Measurements from ENCODE around the gene RNU6-9. TPM values are rescaled to one million over a fixed set of nuclear protein-coding genes. Genes with fewer than 3 reads are reported as not detected.

The RNU6-9 gene
- total and polyA plus RNA-seq, 2 of the 13 experiments (the other 11 are each of a cell fraction or from before 2014, with no cell fraction given), result under 0.01 TPM; not detected in 1

GRCh38 chr19:934865-935479 is 41.7 kb downstream of the RNU6-9 start (continued):
- peak; percentile 97 for TF ChIP-seq ZBTB7B (CRISPR knock-in tag; IDR thresholded peaks at IDR 0.05)
- no peak for TF ChIP-seq RELA (CRISPR knock-in tag; IDR thresholded peaks at IDR 0.05)
- TF ChIP-seq JDP2 (CRISPR knock-in tag; IDR thresholded peaks at IDR 0.05; ENCODE audit: borderline replicate concordance), result no peak
- TF ChIP-seq ZNF503 (CRISPR knock-in tag; IDR thresholded peaks at IDR 0.05), result peak; percentile 96
- TF ChIP-seq ADNP (CRISPR knock-in tag; IDR thresholded peaks at IDR 0.05), result no peak
- TF ChIP-seq TAF15 (IDR thresholded peaks at IDR 0.05; ENCODE audit: low read depth, low read length, poor library complexity, severe bottlenecking), result peak; percentile 72
- no peak for TF ChIP-seq ZNF737 (CRISPR knock-in tag; IDR thresholded peaks at IDR 0.05; ENCODE audit: borderline replicate concordance)
- 0 out of 2 replicates have a peak, but pooled peaks have one; percentile 66 for TF ChIP-seq ZNF557 (CRISPR knock-in tag; IDR thresholded peaks at IDR 0.05)
- peak; percentile 93 for TF ChIP-seq ZNF335 (CRISPR knock-in tag; IDR thresholded peaks at IDR 0.05)
- peak; percentile 90 for TF ChIP-seq MNT (IDR thresholded peaks at IDR 0.05)
- TF ChIP-seq PITX1 (CRISPR knock-in tag; IDR thresholded peaks at IDR 0.05), result peak; percentile 82; the same call in 1 of the 2 replicates
- TF ChIP-seq JUN (CRISPR knock-in tag; IDR thresholded peaks at IDR 0.05), result peak; percentile 35; the same call in 1 of the 2 replicates
- peak; percentile 48; the same call in 1 of the 2 replicates for TF ChIP-seq ZBTB3 (CRISPR knock-in tag; IDR thresholded peaks at IDR 0.05; ENCODE audit: borderline replicate concordance, low read depth)
- peak; percentile 43; the same call in 1 of the 2 replicates for TF ChIP-seq ZNF230 (CRISPR knock-in tag; IDR thresholded peaks at IDR 0.05)
- TF ChIP-seq ZNF281 (CRISPR knock-in tag; IDR thresholded peaks at IDR 0.05; ENCODE audit: borderline replicate concordance), result peak; percentile 96
- 0 out of 2 replicates have a peak, but pooled peaks have one; percentile 31 for TF ChIP-seq DNMT1 (CRISPR knock-in tag; IDR thresholded peaks at IDR 0.05)
- peak; percentile 96 for TF ChIP-seq TMF1 (CRISPR knock-in tag; IDR thresholded peaks at IDR 0.05; ENCODE audit: low read depth)
- TF ChIP-seq POLR2AphosphoS2 (IDR thresholded peaks at IDR 0.05; ENCODE audit: low read depth, low read length), result no peak
- TF ChIP-seq, protein P1, sequence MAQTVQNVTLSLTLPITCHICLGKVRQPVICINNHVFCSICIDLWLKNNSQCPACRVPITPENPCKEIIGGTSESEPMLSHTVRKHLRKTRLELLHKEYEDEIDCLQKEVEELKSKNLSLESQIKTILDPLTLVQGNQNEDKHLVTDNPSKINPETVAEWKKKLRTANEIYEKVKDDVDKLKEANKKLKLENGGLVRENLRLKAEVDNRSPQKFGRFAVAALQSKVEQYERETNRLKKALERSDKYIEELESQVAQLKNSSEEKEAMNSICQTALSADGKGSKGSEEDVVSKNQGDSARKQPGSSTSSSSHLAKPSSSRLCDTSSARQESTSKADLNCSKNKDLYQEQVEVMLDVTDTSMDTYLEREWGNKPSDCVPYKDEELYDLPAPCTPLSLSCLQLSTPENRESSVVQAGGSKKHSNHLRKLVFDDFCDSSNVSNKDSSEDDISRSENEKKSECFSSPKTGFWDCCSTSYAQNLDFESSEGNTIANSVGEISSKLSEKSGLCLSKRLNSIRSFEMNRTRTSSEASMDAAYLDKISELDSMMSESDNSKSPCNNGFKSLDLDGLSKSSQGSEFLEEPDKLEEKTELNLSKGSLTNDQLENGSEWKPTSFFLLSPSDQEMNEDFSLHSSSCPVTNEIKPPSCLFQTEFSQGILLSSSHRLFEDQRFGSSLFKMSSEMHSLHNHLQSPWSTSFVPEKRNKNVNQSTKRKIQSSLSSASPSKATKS (CRISPR knock-in tag; IDR thresholded peaks at IDR 0.05), result no peak; the same call in 1 of the 2 replicates

All from HepG2 (cell line).